HEK293 (cell line): ENCODE results near the gene CRTC2.
A peak's percentile ranks its signal among the peaks of the same experiment; 100 is the strongest.

Source experiments
- CTCF ChIA-PET: fragments of 350-600 bp; formaldehyde crosslinking; extraction: SDS; loops from one replicate; lab custom pipeline; 2021; ENCODE audit warnings: antibody characterized with exemption; lab: Yijun Ruan, JAX
- POLR2A ChIA-PET: fragments of 300-600 bp; formaldehyde crosslinking; extraction: SDS; loops from one replicate; lab custom pipeline; 2020; ENCODE audit warnings: antibody characterized with exemption, inconsistent platforms; lab: Yijun Ruan, JAX
- H3K27ac ChIP-seq: fragments of 200-500 bp; sonication (Bioruptor generic); 2 replicates; pipeline ENCODE4 v1.5.1; 2014; ENCODE audit warnings: low read depth, low read length, control low read depth, inconsistent platforms; ENCODE audit errors: extremely low read depth
- H3K36me3 ChIP-seq, 2 experiments: fragments of 200-500 bp in 1 of 2; sonication (Bioruptor generic) in 1 of 2; 1 replicate in 1 of 2; 2 replicates in 1 of 2; pipeline ENCODE4 v1.5.1; 2014 to 2017; ENCODE audit warnings: inconsistent platforms in 2 of 2, low read length in 2 of 2; ENCODE audit not compliant: control insufficient read depth in 2 of 2, insufficient read depth in 1 of 2
- H3K4me1 ChIP-seq: fragments of 200-500 bp; sonication (Bioruptor generic); 2 replicates; pipeline ENCODE4 v1.5.1; 2014; ENCODE audit warnings: mild to moderate bottlenecking, low read length, inconsistent platforms; ENCODE audit not compliant: control insufficient read depth, insufficient read depth
- H3K4me3 ChIP-seq: 2 replicates; pipeline ENCODE4 v1.5.1; 2011; ENCODE audit warnings: low read depth, mild to moderate bottlenecking, control low read depth, low read length, moderate library complexity
- H3K9me3 ChIP-seq: fragments of 200-500 bp; sonication (Bioruptor generic); 2 replicates; pipeline ENCODE4 v1.5.1; 2014; ENCODE audit warnings: low read depth, low read length, inconsistent platforms; ENCODE audit not compliant: control insufficient read depth, insufficient read depth
- PRDM1 ChIP-seq: fragments of 450-650 bp; formaldehyde crosslinking; IDR thresholded peaks from 2 replicates; pipeline ENCODE4; 2016; ENCODE audit warnings: missing biosample characterization, missing genetic modification characterization
- SP2 ChIP-seq: fragments of 450-650 bp; formaldehyde crosslinking; IDR thresholded peaks from 2 replicates; pipeline ENCODE4 v1.5.1; 2016; ENCODE audit warnings: missing biosample characterization, missing genetic modification characterization
- TCF7L2 ChIP-seq: IDR thresholded peaks from 2 replicates; pipeline ENCODE4 v1.6.1; 2011; ENCODE audit warnings: low read depth, mild to moderate bottlenecking, inconsistent platforms, low read length, moderate library complexity, borderline replicate concordance
- ZIC2 ChIP-seq: fragments of 450-650 bp; formaldehyde crosslinking; IDR thresholded peaks from 2 replicates; pipeline ENCODE4 v1.5.1; 2016; ENCODE audit warnings: missing biosample characterization, missing genetic modification characterization
- ZNF350 ChIP-seq: fragments of 450-650 bp; formaldehyde crosslinking; IDR thresholded peaks from 2 replicates; pipeline ENCODE4 v1.5.0; 2017; ENCODE audit warnings: missing biosample characterization, mild to moderate bottlenecking, missing genetic modification characterization
- ZNF561 ChIP-seq: fragments of 450-650 bp; IDR thresholded peaks from 2 replicates; pipeline ENCODE4 v1.5.1; 2018; ENCODE audit warnings: missing biosample characterization, missing genetic modification characterization, borderline replicate concordance
- ZNF776 ChIP-seq: fragments of 450-650 bp; formaldehyde crosslinking; IDR thresholded peaks from 2 replicates; pipeline ENCODE4 v1.5.0; 2017; ENCODE audit warnings: missing biosample characterization, missing genetic modification characterization, borderline replicate concordance
- TF ChIP-seq, protein P1 (sequence below): fragments of 450-650 bp; formaldehyde crosslinking; IDR thresholded peaks from 2 replicates; pipeline ENCODE4 v1.5.1; 2016; ENCODE audit warnings: missing biosample characterization, missing genetic modification characterization
- TF ChIP-seq, protein P2 (sequence below): fragments of 450-650 bp; formaldehyde crosslinking; IDR thresholded peaks from 2 replicates; pipeline ENCODE4 v1.5.1; 2016; ENCODE audit warnings: missing biosample characterization, missing genetic modification characterization, borderline replicate concordance
- TF ChIP-seq, protein P3 (sequence below): fragments of 450-650 bp; formaldehyde crosslinking; IDR thresholded peaks from 2 replicates; pipeline ENCODE4 v1.5.1; 2016; ENCODE audit warnings: missing biosample characterization, missing genetic modification characterization
- TF ChIP-seq, protein P4 (sequence below): fragments of 450-650 bp; formaldehyde crosslinking; conservative IDR thresholded peaks from 2 replicates; pipeline ENCODE4 v1.5.1; 2016; ENCODE audit warnings: low read depth, missing biosample characterization, missing genetic modification characterization

CRTC2 gene

DNA sequence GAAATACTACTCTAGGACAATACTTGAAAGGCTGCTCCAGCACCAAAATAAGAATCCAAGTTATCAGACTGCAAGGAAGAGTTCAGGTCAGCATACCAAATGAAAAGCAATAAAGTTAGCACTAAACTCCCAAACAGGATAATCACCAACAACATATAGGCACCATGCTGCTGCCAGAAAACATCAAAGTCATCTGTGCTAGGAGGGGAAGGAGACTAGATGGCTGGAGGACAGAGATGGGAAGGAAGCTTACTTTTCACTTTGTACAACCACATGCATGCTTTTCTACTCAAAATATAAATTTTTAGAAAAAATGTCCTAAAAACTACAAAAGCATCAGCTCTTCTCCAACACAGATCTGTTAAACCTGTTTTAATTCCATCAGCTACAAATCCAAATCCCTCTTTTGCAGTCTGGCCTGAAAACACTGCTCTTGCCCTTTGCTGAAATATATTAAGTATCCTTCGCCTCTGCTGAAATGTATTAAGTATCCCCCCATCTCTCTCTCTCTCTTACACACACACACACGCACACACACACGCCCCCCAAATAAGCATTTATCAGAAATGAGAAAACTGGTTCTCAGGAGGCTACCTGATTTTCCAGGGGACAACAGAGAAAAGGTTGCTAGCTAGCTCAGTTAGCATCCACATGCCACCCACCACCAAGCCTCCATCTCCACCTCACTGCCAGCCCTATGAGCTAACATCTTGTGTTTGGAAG is 37.2 kb downstream of the CRTC2 start:
- Histone ChIP-seq H3K9me3 (no peaks in the 10 kb centered on the region), H3K4me3 (peak overlapping the region; percentile 95), H3K27ac (peak overlapping the region; percentile 68; the same call in 1 of the 2 replicates), H3K36me3 (peaks cover 2 to 19% of the 10 kb centered on the region in 2 experiments; a peak in 2 of 3 replicates), H3K4me1 (peaks cover 4% of the 10 kb centered on the region)
- CTCF ChIA-PET, result interaction anchor here (0.5 to 1.0 kb wide), 7 partner anchors 25 to 170 kb away, joined by 3 to 6 read pairs (median 3); no protein-coding TSS in a partner anchor
- no peak for TF ChIP-seq ZNF776 (tag by site-specific recombination)
- peak; percentile 22; the same call in 1 of the 2 replicates for TF ChIP-seq TCF7L2
- POLR2A ChIA-PET, result interaction anchor here (0.6 to 3.9 kb wide), 7 partner anchors 11 to 82 kb away, joined by 3 to 31 read pairs (median 21); partner anchors contain the start of genes CREB3L4, DENND4B, JTB and RPS27

DNA sequence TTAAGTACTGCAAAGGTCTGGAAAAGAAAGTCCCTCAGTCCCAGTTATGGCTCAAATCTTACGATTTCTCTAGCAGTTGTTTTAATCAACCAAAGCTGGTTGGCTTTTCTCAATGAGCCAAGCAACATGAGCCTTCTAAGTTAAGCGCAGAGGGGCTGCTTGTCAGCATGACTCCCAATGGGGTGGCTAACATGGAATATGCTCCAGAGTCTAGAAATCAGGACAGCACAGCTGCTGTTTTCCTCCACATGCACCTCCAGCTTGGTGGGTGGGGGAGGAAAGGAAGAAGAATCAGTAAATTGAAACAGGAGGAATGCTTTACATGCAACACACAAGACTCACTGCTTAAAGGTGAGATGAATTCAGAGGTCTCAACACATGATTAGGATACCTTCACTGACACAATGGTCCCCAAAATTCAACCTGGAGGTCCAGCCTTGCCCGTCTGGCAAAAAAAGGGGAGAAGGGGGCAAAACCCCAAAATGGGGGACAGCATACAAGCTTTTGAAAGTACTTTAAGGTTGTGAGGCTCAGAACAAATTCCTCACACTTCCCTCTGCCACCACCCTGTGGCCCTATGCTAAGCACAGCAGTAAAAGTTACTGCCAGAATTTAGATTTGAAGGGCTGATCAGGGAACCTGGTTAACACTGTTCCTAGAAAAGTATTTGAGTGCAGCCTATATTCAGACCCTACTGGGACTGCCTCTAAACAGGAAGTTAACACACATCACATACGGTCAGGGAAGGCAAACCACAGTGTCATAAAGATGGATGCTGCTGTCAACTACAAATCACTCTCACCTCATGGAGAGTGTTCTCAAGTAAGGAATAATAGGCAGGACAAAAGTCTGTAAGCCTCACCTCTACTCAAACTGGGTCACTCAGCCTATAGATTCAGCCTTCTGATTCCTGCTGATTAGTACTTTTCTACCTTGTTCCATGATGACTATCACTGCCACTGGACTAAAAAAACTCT is 38.2 kb downstream of the CRTC2 start:
- no peak overlapping the region for H3K27ac ChIP-seq

More for the DNA sequence above, 38.2 kb downstream of the CRTC2 start:
- no peaks in the 10 kb centered on the region for H3K9me3 ChIP-seq
- TF ChIP-seq, protein P1, sequence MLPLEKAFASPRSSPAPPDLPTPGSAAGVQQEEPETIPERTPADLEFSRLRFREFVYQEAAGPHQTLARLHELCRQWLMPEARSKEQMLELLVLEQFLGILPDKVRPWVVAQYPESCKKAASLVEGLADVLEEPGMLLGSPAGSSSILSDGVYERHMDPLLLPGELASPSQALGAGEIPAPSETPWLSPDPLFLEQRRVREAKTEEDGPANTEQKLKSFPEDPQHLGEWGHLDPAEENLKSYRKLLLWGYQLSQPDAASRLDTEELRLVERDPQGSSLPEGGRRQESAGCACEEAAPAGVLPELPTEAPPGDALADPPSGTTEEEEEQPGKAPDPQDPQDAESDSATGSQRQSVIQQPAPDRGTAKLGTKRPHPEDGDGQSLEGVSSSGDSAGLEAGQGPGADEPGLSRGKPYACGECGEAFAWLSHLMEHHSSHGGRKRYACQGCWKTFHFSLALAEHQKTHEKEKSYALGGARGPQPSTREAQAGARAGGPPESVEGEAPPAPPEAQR (tag by site-specific recombination), result no peak
- TF ChIP-seq PRDM1 (tag by site-specific recombination) (peak; percentile 92), ZNF350 (no peak), SP2 (tag by site-specific recombination) (peak; percentile 33; the same call in 1 of the 2 replicates), ZNF561 (tag by site-specific recombination) (no peak), ZIC2 (tag by site-specific recombination) (peak; percentile 74)
- TF ChIP-seq, protein P2, sequence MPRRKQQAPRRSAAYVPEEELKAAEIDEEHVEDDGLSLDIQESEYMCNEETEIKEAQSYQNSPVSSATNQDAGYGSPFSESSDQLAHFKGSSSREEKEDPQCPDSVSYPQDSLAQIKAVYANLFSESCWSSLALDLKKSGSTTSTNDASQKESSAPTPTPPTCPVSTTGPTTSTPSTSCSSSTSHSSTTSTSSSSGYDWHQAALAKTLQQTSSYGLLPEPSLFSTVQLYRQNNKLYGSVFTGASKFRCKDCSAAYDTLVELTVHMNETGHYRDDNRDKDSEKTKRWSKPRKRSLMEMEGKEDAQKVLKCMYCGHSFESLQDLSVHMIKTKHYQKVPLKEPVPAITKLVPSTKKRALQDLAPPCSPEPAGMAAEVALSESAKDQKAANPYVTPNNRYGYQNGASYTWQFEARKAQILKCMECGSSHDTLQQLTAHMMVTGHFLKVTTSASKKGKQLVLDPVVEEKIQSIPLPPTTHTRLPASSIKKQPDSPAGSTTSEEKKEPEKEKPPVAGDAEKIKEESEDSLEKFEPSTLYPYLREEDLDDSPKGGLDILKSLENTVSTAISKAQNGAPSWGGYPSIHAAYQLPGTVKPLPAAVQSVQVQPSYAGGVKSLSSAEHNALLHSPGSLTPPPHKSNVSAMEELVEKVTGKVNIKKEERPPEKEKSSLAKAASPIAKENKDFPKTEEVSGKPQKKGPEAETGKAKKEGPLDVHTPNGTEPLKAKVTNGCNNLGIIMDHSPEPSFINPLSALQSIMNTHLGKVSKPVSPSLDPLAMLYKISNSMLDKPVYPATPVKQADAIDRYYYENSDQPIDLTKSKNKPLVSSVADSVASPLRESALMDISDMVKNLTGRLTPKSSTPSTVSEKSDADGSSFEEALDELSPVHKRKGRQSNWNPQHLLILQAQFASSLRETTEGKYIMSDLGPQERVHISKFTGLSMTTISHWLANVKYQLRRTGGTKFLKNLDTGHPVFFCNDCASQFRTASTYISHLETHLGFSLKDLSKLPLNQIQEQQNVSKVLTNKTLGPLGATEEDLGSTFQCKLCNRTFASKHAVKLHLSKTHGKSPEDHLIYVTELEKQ, result peak; percentile 57; the same call in 1 of the 2 replicates
- TF ChIP-seq, protein P3, sequence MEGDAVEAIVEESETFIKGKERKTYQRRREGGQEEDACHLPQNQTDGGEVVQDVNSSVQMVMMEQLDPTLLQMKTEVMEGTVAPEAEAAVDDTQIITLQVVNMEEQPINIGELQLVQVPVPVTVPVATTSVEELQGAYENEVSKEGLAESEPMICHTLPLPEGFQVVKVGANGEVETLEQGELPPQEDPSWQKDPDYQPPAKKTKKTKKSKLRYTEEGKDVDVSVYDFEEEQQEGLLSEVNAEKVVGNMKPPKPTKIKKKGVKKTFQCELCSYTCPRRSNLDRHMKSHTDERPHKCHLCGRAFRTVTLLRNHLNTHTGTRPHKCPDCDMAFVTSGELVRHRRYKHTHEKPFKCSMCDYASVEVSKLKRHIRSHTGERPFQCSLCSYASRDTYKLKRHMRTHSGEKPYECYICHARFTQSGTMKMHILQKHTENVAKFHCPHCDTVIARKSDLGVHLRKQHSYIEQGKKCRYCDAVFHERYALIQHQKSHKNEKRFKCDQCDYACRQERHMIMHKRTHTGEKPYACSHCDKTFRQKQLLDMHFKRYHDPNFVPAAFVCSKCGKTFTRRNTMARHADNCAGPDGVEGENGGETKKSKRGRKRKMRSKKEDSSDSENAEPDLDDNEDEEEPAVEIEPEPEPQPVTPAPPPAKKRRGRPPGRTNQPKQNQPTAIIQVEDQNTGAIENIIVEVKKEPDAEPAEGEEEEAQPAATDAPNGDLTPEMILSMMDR, result 0 out of 2 replicates have a peak, but pooled peaks have one; percentile 24
- TF ChIP-seq, protein P4, sequence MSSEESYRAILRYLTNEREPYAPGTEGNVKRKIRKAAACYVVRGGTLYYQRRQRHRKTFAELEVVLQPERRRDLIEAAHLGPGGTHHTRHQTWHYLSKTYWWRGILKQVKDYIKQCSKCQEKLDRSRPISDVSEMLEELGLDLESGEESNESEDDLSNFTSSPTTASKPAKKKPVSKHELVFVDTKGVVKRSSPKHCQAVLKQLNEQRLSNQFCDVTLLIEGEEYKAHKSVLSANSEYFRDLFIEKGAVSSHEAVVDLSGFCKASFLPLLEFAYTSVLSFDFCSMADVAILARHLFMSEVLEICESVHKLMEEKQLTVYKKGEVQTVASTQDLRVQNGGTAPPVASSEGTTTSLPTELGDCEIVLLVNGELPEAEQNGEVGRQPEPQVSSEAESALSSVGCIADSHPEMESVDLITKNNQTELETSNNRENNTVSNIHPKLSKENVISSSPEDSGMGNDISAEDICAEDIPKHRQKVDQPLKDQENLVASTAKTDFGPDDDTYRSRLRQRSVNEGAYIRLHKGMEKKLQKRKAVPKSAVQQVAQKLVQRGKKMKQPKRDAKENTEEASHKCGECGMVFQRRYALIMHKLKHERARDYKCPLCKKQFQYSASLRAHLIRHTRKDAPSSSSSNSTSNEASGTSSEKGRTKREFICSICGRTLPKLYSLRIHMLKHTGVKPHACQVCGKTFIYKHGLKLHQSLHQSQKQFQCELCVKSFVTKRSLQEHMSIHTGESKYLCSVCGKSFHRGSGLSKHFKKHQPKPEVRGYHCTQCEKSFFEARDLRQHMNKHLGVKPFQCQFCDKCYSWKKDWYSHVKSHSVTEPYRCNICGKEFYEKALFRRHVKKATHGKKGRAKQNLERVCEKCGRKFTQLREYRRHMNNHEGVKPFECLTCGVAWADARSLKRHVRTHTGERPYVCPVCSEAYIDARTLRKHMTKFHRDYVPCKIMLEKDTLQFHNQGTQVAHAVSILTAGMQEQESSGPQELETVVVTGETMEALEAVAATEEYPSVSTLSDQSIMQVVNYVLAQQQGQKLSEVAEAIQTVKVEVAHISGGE (tag by site-specific recombination), result peak; percentile 92
- TF ChIP-seq, all 188 proteins: peak for 6
- Histone ChIP-seq H3K4me3 (peak overlapping the region; percentile 15; the same call in 1 of the 2 replicates), H3K4me1 (peaks cover 4% of the 10 kb centered on the region), H3K36me3 (peaks cover 10 to 21% of the 10 kb centered on the region in 2 experiments; a peak in 2 of 3 replicates)
- CTCF ChIA-PET, result interaction anchor here (0.5 to 2.1 kb wide), 7 partner anchors 9 to 103 kb away, joined by 3 to 6 read pairs (median 4); partner anchors contain the start of gene RAB13
- POLR2A ChIA-PET, result interaction anchor here (0.6 to 3.9 kb wide), 5 partner anchors 9 to 145 kb away, joined by 3 to 21 read pairs (median 4); partner anchors contain the start of genes CREB3L4, SLC27A3 and SLC39A1
